ENCODE data around the gene SULF2. TPM values are rescaled to one million over a fixed set of nuclear protein-coding genes. Genes with fewer than 3 reads are reported as not detected.

Gene SULF2
- total and polyA plus RNA-seq, 2 of the 4 experiments (the other 2 are of a cell fraction): 0.54 to 0.77 TPM

GRCh38 chr20:47736570-47737152 lies 48.6 kb downstream of the SULF2 start:
- Histone ChIP-seq H2AFZ (replicated peaks; ENCODE audit: low read length, poor library complexity) (no peak overlapping the region), H3K23ac (ENCODE audit: low read depth, low read length) (no peak overlapping the region), H4K8ac (ENCODE audit: low read depth in 2 of 2, low read length in 2 of 2) (no peak overlapping the region), H4K91ac (ENCODE audit: insufficient read depth, low read depth, low read length) (no peak overlapping the region), H3K4me3 (ENCODE audit: insufficient read depth, low read depth, low read length) (no peak overlapping the region), H3K36me3 (ENCODE audit: control insufficient read depth, insufficient read depth, low read length) (no peaks in the 10 kb centered on the region; the same call in 1 of the 2 replicates), H2BK5ac (ENCODE audit: low read depth, low read length, poor library complexity, severe bottlenecking) (no peak overlapping the region), H3K56ac (ENCODE audit: extremely low read depth, insufficient read depth, low read length) (no peak overlapping the region), H2BK20ac (ENCODE audit: low read depth, low read length) (no peak overlapping the region), H3K79me1 (ENCODE audit: low read depth in 1 of 2, low read length in 2 of 2) (no peaks in the 10 kb centered on the region), H3K9ac (ENCODE audit: low read depth, low read length) (no peak overlapping the region), H4K20me1 (ENCODE audit: insufficient read depth, low read length) (no peaks in the 10 kb centered on the region), H2AK9ac (replicated peaks; ENCODE audit: low read depth, low read length, poor library complexity) (no peak overlapping the region), H2BK120ac (ENCODE audit: low read depth, low read length) (no peak overlapping the region), H2BK15ac (ENCODE audit: low read depth, low read length) (no peak overlapping the region), H3K4me1 (ENCODE audit: control insufficient read depth, insufficient read depth, low read length) (no peaks in the 10 kb centered on the region), H3K27ac (ENCODE audit: insufficient read depth, low read length) (no peak overlapping the region), H4K5ac (ENCODE audit: low read depth, low read length) (no peak overlapping the region), H3K14ac (replicated peaks; ENCODE audit: low read depth, low read length) (no peak overlapping the region), H3K27me3 (ENCODE audit: control insufficient read depth, insufficient read depth, low read length) (peaks cover 4% of the 10 kb centered on the region; the same call in 1 of the 2 replicates), H3K4ac (ENCODE audit: low read depth, low read length) (no peak overlapping the region), H3K18ac (ENCODE audit: low read depth, low read length) (no peak overlapping the region), H3K9me3 (ENCODE audit: control insufficient read depth, insufficient read depth, low read length) (no peaks in the 10 kb centered on the region), H2AK5ac (ENCODE audit: low read depth, low read length) (no peak overlapping the region), H3K4me2 (ENCODE audit: low read depth, low read length) (no peak overlapping the region), H3K9me1 (ENCODE audit: insufficient read depth, low read length) (no peaks in the 10 kb centered on the region)
- in situ Hi-C loops (cut with MboI; ENCODE audit: low sequenced_read_pairs): no loop called here
- intact Hi-C loops (cut with micrococcal nuclease): no loop called here
- DNase-seq (no peak), ATAC-seq (ENCODE audit: low read depth) (no peak)
- ChIA-PET POLR2A (ENCODE audit: unreplicated experiment) (no interaction called here), CTCF (no interaction called here)
- BruUV-seq (replicated peaks): no TSS peak
- WGBS, 2 experiments (ENCODE audit: extremely low coverage in 2 of 2, insufficient read length in 1 of 2): 80% methylated on average over 5 of the region's 26 CpGs; no CpG with 5 or more reads in 1 of the 2 experiments
- TF ChIP-seq SMC3 (IDR thresholded peaks at IDR 0.05; ENCODE audit: low read depth, low read length) (no peak), USF2 (IDR thresholded peaks at IDR 0.05; ENCODE audit: low read depth, low read length) (no peak), BHLHE40 (IDR thresholded peaks at IDR 0.05; ENCODE audit: low read depth, low read length) (no peak), FOS (IDR thresholded peaks at IDR 0.05; ENCODE audit: low read depth, low read length) (no peak)
- dilution Hi-C loops (cut with HindIII; ENCODE audit: low sequenced_read_pairs, unreplicated experiment): no loop called here

Measured in IMR-90 (cell line).